ENCODE results near the gene CECR2.

DNA sequence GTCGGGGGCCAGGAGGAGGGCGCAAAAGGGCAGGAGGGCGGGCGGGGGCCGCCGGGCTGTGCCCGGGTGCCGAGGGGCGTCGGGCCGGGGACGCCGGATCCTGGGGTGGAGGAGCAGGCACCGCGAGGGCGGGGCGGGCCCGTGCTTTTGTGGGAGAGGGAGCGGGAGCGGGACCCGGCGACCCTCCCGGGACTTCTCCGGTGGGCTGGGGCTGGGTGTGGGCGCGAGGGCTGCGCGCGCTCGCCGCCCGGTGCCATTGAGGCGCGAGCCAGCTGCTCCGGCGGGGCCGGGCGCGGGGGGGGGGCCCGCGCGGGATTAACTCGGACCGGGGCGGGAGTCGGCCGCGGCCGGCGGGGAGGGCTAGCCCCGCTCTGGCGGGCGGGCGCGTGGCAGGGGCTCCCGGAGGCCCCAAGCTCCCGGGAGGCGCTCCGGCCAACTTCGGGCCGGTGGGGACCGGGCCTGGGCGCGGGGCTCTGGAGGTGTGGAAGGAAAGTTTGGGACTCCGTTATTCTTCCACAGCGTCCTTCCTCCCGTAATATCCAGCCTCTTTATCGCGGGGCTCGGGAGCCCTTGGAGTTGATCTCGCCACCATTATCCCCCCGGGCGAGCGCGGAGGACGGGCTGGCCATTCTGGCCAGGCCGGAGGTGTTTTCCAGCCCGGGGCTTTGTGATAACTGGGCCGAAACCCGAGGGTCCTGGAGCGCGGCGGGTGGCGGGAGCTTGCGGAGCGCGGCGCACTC lies 936 bp downstream of the CECR2 start:
- TF ChIP-seq, protein P1, sequence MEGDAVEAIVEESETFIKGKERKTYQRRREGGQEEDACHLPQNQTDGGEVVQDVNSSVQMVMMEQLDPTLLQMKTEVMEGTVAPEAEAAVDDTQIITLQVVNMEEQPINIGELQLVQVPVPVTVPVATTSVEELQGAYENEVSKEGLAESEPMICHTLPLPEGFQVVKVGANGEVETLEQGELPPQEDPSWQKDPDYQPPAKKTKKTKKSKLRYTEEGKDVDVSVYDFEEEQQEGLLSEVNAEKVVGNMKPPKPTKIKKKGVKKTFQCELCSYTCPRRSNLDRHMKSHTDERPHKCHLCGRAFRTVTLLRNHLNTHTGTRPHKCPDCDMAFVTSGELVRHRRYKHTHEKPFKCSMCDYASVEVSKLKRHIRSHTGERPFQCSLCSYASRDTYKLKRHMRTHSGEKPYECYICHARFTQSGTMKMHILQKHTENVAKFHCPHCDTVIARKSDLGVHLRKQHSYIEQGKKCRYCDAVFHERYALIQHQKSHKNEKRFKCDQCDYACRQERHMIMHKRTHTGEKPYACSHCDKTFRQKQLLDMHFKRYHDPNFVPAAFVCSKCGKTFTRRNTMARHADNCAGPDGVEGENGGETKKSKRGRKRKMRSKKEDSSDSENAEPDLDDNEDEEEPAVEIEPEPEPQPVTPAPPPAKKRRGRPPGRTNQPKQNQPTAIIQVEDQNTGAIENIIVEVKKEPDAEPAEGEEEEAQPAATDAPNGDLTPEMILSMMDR (IDR thresholded peaks at IDR 0.05 in 4 of 5, conservative IDR thresholded peaks at IDR 0.05 in 1 of 5) = no peak
- peak; percentile 61 to 69 for TF ChIP-seq POLR2A (IDR thresholded peaks at IDR 0.05)

All from gastrocnemius medialis (tissue), 4 donors.